Keratinocyte (primary cell): ENCODE results near the gene MRGPRX3.

ENCODE experiments used
- EZH2 ChIP-seq: IDR thresholded peaks from one replicate; pipeline ENCODE4 v1.6.1; 2012; ENCODE audit warnings: inconsistent platforms, mild to moderate bottlenecking, low read length, moderate library complexity
- TF ChIP-seq, protein P1 (sequence below), 3 experiments: IDR thresholded peaks in 1 of 3; conservative IDR thresholded peaks in 1 of 3; optimal IDR thresholded peaks in 1 of 3; 2 replicates in 2 of 3; 3 replicates in 1 of 3; pipeline versions ENCODE3 to v1.5.1; 2011; ENCODE audit warnings: low read length in 3 of 3, mild to moderate bottlenecking in 3 of 3, moderate library complexity in 2 of 3, control low read depth in 1 of 3, inconsistent platforms in 1 of 3; ENCODE audit not compliant: insufficient read depth in 2 of 3; ENCODE audit errors: extremely low read depth in 1 of 3

DNA sequence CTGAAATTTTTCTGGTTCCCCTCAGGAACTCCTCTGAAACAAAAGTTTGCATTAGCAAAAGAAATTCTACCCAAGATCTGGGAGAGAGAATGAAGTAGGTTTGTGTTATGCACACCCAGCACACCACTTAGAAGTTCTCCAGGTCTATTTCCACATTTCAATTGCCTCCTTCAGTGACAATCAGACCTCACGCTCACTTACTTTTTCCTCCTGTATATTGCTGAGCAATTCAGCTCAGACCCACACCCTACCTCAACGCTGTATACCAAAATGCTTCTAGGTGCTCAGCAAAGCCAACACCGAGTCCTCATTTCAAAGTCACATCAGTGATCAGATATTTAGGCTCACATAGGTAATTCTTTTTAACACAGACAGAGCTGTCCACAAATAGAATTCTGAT is 19.2 kb downstream of the MRGPRX3 start:
- TF ChIP-seq, protein P1, sequence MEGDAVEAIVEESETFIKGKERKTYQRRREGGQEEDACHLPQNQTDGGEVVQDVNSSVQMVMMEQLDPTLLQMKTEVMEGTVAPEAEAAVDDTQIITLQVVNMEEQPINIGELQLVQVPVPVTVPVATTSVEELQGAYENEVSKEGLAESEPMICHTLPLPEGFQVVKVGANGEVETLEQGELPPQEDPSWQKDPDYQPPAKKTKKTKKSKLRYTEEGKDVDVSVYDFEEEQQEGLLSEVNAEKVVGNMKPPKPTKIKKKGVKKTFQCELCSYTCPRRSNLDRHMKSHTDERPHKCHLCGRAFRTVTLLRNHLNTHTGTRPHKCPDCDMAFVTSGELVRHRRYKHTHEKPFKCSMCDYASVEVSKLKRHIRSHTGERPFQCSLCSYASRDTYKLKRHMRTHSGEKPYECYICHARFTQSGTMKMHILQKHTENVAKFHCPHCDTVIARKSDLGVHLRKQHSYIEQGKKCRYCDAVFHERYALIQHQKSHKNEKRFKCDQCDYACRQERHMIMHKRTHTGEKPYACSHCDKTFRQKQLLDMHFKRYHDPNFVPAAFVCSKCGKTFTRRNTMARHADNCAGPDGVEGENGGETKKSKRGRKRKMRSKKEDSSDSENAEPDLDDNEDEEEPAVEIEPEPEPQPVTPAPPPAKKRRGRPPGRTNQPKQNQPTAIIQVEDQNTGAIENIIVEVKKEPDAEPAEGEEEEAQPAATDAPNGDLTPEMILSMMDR (optimal IDR thresholded peaks at IDR 0.05 in 1 of 3, IDR thresholded peaks at IDR 0.05 in 1 of 3, conservative IDR thresholded peaks at IDR 0.05 in 1 of 3; ENCODE audit: extremely low read depth in 1 of 3, insufficient read depth in 2 of 3, low read length in 3 of 3), result no peak
- TF ChIP-seq EZH2, result no peak
